ENCODE data around the gene CFAP97D1. TPM values are rescaled to one million over a fixed set of nuclear protein-coding genes. Genes with fewer than 3 reads are reported as not detected.
A peak's percentile ranks its signal among the peaks of the same experiment; 100 is the strongest.

CFAP97D1 gene
- total and polyA plus RNA-seq, 8 donors, result 0.06 TPM; not detected in 7

- ATAC-seq (no peak), DNase-seq (no peak), FAIRE-seq (no peak)
- intact Hi-C loops (cut with DNase I), result no loop called here
- Histone ChIP-seq H3K27me3 (no peaks in the 10 kb centered on the region), H3K4me1 (no peaks in the 10 kb centered on the region), H3K4me3 (no peak overlapping the region), H3K36me3 (no peaks in the 10 kb centered on the region), H3K9me3 (no peaks in the 10 kb centered on the region), H3K27ac (no peak overlapping the region)
- TF ChIP-seq CTCF (IDR thresholded peaks at IDR 0.05), result no peak
- WGBS, 2 donors, result 88 to 94% methylated on average over 7 of the region's 7 CpGs
Observed at GRCh38 chr17:43826206-43826605, 46.0 kb downstream of the CFAP97D1 start.

GRCh38 chr17:43827596-43827995 is 47.4 kb downstream of the CFAP97D1 start:
- no peak for TF ChIP-seq CTCF (IDR thresholded peaks at IDR 0.05)
- FAIRE-seq (no peak), ATAC-seq (no peak), DNase-seq (no peak)
- H3K27ac ChIP-seq, result no peak overlapping the region
- H3K27me3 ChIP-seq, result no peaks in the 10 kb centered on the region
- H3K4me1 ChIP-seq, result peaks cover 0 to 4% (median 0%) of the 10 kb centered on the region in 3 donors
- WGBS, 2 donors, result 92 to 94% methylated on average over 9 of the region's 9 CpGs
- no peak overlapping the region for H3K4me3 ChIP-seq
- H3K36me3 ChIP-seq, result no peaks in the 10 kb centered on the region
- intact Hi-C loops (cut with DNase I), result no loop called here
- no peaks in the 10 kb centered on the region for H3K9me3 ChIP-seq

- Histone ChIP-seq H3K36me3 (no peaks in the 10 kb centered on the region), H3K9me3 (no peaks in the 10 kb centered on the region), H3K27me3 (no peaks in the 10 kb centered on the region), H3K4me3 (no peak overlapping the region), H3K4me1 (peaks cover 0 to 9% (median 0%) of the 10 kb centered on the region in 3 donors), H3K27ac (no peak overlapping the region)
- FAIRE-seq (no peak), DNase-seq (no peak), ATAC-seq (no peak)
- intact Hi-C loops (cut with DNase I), result no loop called here
- 91 to 96% methylated on average over 14 of the region's 14 CpGs for WGBS, 2 donors
- no peak for TF ChIP-seq CTCF (IDR thresholded peaks at IDR 0.05)
Observed at GRCh38 chr17:43829738-43830137, 49.5 kb downstream of the CFAP97D1 start.

- H3K4me3 ChIP-seq, result no peak overlapping the region
- 92 to 94% methylated on average over 7 of the region's 7 CpGs for WGBS, 2 donors
- intact Hi-C loops (cut with DNase I), result no loop called here
- DNase-seq, result no peak
- peaks cover 0 to 9% (median 0%) of the 10 kb centered on the region in 3 donors for H3K4me1 ChIP-seq
- no peak for ATAC-seq
- FAIRE-seq, result no peak
- H3K9me3 ChIP-seq, result no peaks in the 10 kb centered on the region
- H3K27ac ChIP-seq, result no peak overlapping the region
- no peaks in the 10 kb centered on the region for H3K36me3 ChIP-seq
- no peak for TF ChIP-seq CTCF (IDR thresholded peaks at IDR 0.05)
- no peaks in the 10 kb centered on the region for H3K27me3 ChIP-seq
Observed at GRCh38 chr17:43830510-43831140, 50.4 kb downstream of the CFAP97D1 start.

GRCh38 chr17:43831633-43832032 is 51.4 kb downstream of the CFAP97D1 start:
- no peak for FAIRE-seq
- Histone ChIP-seq H3K27ac (no peak overlapping the region), H3K4me1 (peaks cover 0 to 9% (median 0%) of the 10 kb centered on the region in 3 donors), H3K9me3 (no peaks in the 10 kb centered on the region), H3K4me3 (peak overlapping the region in 1 of 4 donors; percentile 70), H3K36me3 (no peaks in the 10 kb centered on the region), H3K27me3 (no peaks in the 10 kb centered on the region)
- no peak for DNase-seq
- WGBS, 2 donors, result 64 to 85% methylated on average over 8 of the region's 8 CpGs
- intact Hi-C loops (cut with DNase I), result no loop called here
- no peak for ATAC-seq
- TF ChIP-seq CTCF (IDR thresholded peaks at IDR 0.05), result no peak

Data from pancreas (tissue), 10 donors.